Activated T-cell treated with anti-CD3 and anti-CD28 coated beads for 1 hour (primary cell): ENCODE data around the gene GAS6.

Experiments
- DNase-seq: peaks from one replicate; pipeline ENCODE4 v3.0.0-alpha.2; 2020; ENCODE audit warnings: low read depth

The GAS6 gene

GRCh38 chr13:113819731-113820715 lies 43.9 kb downstream of the GAS6 start:
- no peak for DNase-seq

GRCh38 chr13:113819341-113819730 lies 44.5 kb downstream of the GAS6 start:
- DNase-seq: no peak

GRCh38 chr13:113818700-113819295 lies 45.1 kb downstream of the GAS6 start:
- DNase-seq: no peak

DNA sequence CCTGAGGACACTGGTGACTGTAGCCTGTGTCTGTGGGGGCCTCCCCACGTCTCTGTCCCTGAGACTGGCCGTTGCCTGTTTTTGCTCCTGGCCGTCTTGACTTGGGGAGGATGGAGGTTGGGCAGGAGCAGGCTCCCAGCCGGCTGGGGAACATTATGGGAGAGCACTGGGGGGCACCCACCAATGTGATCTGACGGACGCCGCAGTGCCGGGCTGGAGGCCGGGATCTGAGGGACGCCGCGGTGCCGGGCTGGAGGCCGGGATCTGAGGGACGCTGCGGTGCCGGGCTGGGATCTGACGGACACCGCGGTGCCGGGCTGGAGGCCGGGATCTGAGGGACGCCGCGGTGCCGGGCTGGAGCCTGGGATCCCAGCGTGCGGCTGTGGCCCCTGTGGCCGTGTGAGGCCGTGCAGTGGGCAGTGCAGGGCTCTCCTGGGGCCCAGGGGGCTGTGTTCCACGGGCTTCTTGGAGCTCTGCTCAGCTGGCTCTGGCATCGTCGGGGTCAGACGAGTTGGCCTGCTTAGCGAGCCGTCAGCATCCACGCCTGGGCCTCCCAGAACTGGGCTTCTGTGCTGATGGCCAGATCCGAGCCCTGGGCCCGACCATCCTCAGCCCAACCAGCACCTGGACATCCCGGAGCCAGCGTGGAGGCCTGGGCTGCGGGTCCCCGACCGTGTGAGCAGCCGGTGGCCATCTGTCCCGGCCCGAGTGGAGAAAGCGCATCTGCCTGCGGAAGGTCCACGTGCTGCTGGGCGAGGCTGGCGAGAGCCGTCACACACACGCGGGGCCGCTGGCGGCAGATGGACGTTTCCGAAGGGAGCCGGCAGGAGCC lies 45.8 kb downstream of the GAS6 start:
- no peak for DNase-seq

GRCh38 chr13:113816946-113817859 lies 46.7 kb downstream of the GAS6 start:
- DNase-seq: peak; percentile 81

- DNase-seq: no peak
Measured at GRCh38 chr13:113816254-113816929, 47.5 kb downstream of the GAS6 start.

DNA sequence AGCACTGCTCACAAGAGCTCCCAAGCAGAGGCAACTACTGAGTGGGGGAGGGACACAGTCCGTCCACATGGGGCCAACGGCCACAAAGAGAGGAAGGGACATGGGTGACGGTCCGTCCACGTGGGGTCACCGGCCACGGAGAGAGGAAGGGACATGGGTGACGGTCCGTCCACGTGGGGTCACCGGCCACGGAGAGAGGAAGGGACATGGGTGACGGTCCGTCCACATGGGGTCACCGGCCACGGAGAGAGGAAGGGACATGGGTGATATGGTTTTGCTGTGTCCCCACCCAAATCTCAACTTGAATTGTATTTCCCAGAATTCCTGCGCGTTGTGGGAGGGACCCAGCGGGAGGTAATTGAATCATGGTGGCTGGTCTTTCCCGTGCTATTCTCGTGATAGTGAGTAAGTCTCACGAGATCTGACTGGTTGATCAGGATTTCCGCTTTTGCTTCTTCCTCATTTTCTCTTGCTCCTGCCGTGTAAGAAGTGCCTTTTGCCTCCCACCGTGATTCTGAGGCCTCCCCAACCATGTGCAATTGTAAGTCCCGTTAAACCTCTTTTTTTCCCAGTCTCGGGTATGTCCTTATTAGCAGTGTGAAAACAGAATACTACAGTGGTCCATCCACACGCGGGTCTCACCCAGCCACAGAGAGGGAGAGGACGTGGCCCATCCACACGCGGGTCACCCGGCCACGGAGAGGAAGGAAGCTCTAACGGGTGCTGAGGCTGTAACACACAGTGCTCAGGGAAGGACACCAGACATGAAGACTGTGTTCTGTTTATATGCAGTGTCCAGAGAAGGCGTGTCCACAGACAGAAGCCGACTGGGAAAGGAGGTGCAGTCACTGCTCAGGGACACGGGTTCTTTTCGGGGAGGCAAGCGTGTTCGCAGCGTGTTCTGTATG lies 48.5 kb downstream of the GAS6 start:
- no peak for DNase-seq

DNA sequence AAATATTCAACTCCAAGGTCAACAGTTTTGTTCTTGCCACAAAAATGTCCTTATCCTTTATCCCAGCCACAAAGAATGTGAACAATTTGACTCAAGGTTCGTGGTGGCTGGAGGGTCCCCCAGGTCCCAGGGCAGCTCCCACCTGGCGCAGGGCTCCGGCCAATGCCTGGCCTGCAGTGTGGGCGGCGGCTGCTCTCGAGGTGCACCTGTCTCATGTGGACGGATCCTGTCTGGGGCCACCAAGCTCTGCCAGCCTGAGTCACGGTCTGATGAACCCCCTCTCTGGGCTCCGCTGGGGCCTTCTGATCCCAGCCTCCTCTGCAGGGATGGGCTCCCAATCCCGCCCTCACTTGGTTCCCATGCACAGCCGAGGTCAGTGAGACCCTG lies 49.4 kb downstream of the GAS6 start:
- no peak for DNase-seq

GRCh38 chr13:113813749-113814434 lies 50.0 kb downstream of the GAS6 start:
- DNase-seq: no peak

DNA sequence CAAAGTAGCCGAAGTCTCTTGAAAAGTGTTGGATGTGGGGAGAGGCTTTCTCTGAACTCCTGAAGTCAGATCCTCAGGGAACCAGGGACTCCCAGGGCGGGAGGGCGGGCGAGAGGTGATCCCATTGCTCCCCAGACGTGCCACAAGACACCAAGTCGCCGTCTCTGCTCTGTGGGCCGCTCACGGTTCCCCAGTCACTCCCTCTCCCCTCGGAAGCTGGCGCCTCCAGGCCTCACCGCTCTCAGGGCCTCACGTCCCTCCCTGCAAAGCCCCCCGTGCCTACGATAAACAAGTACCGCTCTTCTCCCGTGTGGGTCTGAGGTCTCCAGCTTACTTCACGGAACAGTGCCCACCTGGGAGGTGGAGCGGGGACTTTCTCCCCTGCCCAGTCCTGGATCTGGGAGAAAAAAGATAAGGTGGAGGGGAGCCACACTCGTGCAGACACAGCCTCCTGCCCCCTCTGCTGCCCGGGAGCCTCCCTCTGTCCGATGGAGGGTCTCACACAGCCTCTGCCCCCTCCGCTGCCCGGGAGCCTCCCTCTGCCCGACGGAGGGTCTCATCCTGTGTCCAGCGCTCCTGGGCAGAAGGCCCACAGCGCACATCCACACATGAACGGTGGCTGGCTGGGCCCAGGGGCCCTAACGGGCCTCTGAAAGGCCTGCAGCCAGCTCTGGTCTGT lies 50.7 kb downstream of the GAS6 start:
- DNase-seq: no peak

- no peak for DNase-seq
Measured at GRCh38 chr13:113812178-113813040, 51.5 kb downstream of the GAS6 start.

- no peak for DNase-seq
Measured at GRCh38 chr13:113811081-113811928, 52.6 kb downstream of the GAS6 start.

- no peak for DNase-seq
Measured at GRCh38 chr13:113810640-113811039, 53.2 kb downstream of the GAS6 start.

DNA sequence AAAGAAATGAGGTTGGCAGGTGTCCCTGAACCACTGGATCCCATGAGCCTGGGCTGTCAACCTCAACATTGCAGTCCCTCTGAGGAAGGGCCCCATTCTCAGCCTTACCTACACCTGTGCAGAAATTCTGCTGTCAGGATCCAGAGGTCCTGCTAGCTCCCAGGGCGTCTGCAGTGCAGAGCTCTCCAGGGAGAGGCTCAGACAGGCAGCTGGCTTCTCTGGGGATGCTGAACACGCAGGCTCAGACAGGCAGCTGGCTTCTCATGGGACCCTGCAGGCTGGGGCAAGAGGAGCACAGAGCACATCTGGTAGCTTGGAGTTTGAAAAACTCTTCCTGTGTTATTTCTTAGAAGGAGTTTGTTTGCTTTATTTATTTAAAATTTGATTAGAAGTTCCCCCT lies 53.9 kb downstream of the GAS6 start:
- DNase-seq: no peak

GRCh38 chr13:113808058-113808834 lies 55.6 kb downstream of the GAS6 start:
- DNase-seq: no peak

DNA sequence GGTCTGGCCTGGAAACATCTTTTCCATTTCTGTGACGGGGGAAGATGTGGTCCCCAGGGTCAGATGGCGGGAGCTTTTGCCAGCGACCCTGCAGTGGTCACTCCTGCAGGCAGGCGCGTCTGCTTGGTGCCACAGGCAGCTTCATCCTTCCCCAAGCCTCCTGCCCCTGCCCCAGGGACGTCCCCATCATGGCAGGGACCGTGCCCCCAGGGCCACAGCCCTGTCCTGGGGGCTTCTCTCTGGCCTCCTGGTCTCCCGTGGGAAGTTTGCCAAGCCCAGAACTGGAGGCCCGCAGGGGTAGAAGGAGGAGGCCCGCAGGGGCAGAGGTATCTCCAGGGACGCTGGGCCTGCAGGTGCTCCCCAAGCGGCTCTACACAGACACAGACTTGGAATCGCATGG lies 57.4 kb downstream of the GAS6 start:
- DNase-seq: no peak
